Natural killer cell (primary cell): ENCODE results near the gene HAPSTR1. TPM values are rescaled to one million over a fixed set of nuclear protein-coding genes. Genes with fewer than 3 reads are reported as not detected.

Experiments used
- ATAC-seq, 3 donors: fragments of 150-1000 bp in 2 of 3; fragments of 200-7000 bp in 1 of 3; cut with Tn5 transposase; 1 replicate in 1 of 3; 2 replicates in 2 of 3; pipeline ENCODE4 v1.10.0; 2021; ENCODE audit warnings: mild to moderate bottlenecking in 2 of 3, moderate library complexity in 2 of 3
- DNase-seq, 2 donors: peaks; one replicate each; pipeline versions ENCODE4 v3.0.0 to v3.0.0-alpha.2; 2013 to 2021; ENCODE audit warnings: mixed read lengths in 1 of 2
- H3K27ac ChIP-seq: one replicate; pipeline ENCODE4 v1.5.1; 2013; ENCODE audit warnings: mild to moderate bottlenecking, low read length
- H3K27me3 ChIP-seq: one replicate; pipeline ENCODE4 v1.6.1; 2013; ENCODE audit warnings: low read length; ENCODE audit not compliant: control insufficient read depth, insufficient read depth
- H3K36me3 ChIP-seq: one replicate; pipeline ENCODE4 v1.6.1; 2013; ENCODE audit warnings: low read length; ENCODE audit not compliant: control insufficient read depth, insufficient read depth
- H3K4me1 ChIP-seq: one replicate; pipeline ENCODE4 v1.6.1; 2013; ENCODE audit warnings: low read length; ENCODE audit not compliant: control insufficient read depth, insufficient read depth
- H3K4me3 ChIP-seq: one replicate; pipeline ENCODE4 v1.5.1; 2013; ENCODE audit warnings: low read length
- H3K9me3 ChIP-seq: one replicate; pipeline ENCODE4 v1.6.1; 2013; ENCODE audit warnings: low read length; ENCODE audit not compliant: control insufficient read depth, insufficient read depth
- H3K27ac Mint-ChIP-seq, 2 donors: one replicate each; pipeline ENCODE4 v1.8.0; 2022; ENCODE audit warnings: mild to moderate bottlenecking in 2 of 2, mixed read lengths in 2 of 2, moderate library complexity in 1 of 2
- H3K27me3 Mint-ChIP-seq, 2 donors: one replicate each; pipeline ENCODE4 v1.8.0; 2022; ENCODE audit warnings: low read depth in 2 of 2, mixed read lengths in 2 of 2
- H3K36me3 Mint-ChIP-seq: one replicate; pipeline ENCODE4 v1.8.0; 2022; ENCODE audit warnings: mixed read lengths
- H3K4me1 Mint-ChIP-seq, 2 donors: one replicate each; pipeline ENCODE4 v1.8.0; 2022; ENCODE audit warnings: mixed read lengths in 2 of 2
- H3K4me3 Mint-ChIP-seq: one replicate; pipeline ENCODE4 v1.8.0; 2022; ENCODE audit warnings: mild to moderate bottlenecking, moderate library complexity, mixed read lengths
- H3K9me3 Mint-ChIP-seq, 2 donors: one replicate each; pipeline ENCODE4 v1.8.0; 2022; ENCODE audit warnings: mixed read lengths in 2 of 2
- WGBS: methylation state at CpG from one replicate; pipeline ENCODE4 v1.1.7; 2013; ENCODE audit warnings: missing lambda C conversion rate; ENCODE audit not compliant: insufficient coverage; 5-methylcytosine and 5-hydroxymethylcytosine counted together
- intact Hi-C: fragments of 100-400 bp; cut with micrococcal nuclease; formaldehyde crosslinking; loops from one replicate; pipeline ENCODE4 v1.14.2; 2022
- total RNA-seq, 4 donors: library from RNA; stranded (reverse); fragments of 120-200 nt in 1 of 4; gene quantifications; one replicate each; pipeline versions ENCODE4 v1.2.3 to v1.2.4, GENCODE V29; 2013 to 2022
- TF ChIP-seq, protein P1 (sequence below): fragments of 200-600 bp; IDR thresholded peaks from one replicate; pipeline ENCODE4 v1.8.0; 2022; ENCODE audit warnings: antibody characterized with exemption

The HAPSTR1 gene
- total RNA-seq, 3 donors from 2014 or later (not counting 1 experiment from before 2014, with no cell fraction given) = 135 to 145 (median 138) TPM

DNA sequence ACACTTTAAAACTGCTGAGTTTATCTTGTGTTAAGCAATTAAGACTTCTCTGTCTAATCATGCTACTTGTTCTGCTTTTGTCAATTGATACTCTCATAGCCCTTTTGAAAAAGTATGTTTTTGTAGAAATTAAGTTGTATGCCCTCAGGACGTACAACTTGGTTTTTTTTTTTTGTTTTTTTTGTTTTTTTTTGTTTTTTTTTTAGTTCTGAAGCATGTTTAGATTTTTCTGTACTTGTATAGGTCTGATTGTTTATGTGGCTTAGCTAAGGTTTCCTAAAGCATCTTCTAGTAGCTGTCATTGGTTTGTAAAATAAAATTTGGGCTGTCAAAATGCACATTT, 21.4 kb downstream of the HAPSTR1 start:
- Mint-ChIP-seq H3K4me3 (peak overlapping the region; percentile 73), H3K27me3 (no peaks in the 10 kb centered on the region), H3K27ac (peak overlapping the region; percentile 82 to 88), H3K36me3 (no peaks in the 10 kb centered on the region), H3K4me1 (peaks cover 91 to 94% of the 10 kb centered on the region in 2 donors), H3K9me3 (no peaks in the 10 kb centered on the region)
- 50% methylated on average over 1 of the region's 1 CpG for WGBS
- no peak overlapping the region for H3K27ac ChIP-seq
- DNase-seq (no peak), ATAC-seq (no peak)
- H3K4me1 ChIP-seq = peaks cover 39% of the 10 kb centered on the region
- peaks cover 49% of the 10 kb centered on the region for H3K36me3 ChIP-seq
- H3K27me3 ChIP-seq = no peaks in the 10 kb centered on the region
- intact Hi-C loops = no loop called here
- no peak overlapping the region for H3K4me3 ChIP-seq
- no peaks in the 10 kb centered on the region for H3K9me3 ChIP-seq
- TF ChIP-seq, protein P1, sequence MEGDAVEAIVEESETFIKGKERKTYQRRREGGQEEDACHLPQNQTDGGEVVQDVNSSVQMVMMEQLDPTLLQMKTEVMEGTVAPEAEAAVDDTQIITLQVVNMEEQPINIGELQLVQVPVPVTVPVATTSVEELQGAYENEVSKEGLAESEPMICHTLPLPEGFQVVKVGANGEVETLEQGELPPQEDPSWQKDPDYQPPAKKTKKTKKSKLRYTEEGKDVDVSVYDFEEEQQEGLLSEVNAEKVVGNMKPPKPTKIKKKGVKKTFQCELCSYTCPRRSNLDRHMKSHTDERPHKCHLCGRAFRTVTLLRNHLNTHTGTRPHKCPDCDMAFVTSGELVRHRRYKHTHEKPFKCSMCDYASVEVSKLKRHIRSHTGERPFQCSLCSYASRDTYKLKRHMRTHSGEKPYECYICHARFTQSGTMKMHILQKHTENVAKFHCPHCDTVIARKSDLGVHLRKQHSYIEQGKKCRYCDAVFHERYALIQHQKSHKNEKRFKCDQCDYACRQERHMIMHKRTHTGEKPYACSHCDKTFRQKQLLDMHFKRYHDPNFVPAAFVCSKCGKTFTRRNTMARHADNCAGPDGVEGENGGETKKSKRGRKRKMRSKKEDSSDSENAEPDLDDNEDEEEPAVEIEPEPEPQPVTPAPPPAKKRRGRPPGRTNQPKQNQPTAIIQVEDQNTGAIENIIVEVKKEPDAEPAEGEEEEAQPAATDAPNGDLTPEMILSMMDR = no peak

DNA sequence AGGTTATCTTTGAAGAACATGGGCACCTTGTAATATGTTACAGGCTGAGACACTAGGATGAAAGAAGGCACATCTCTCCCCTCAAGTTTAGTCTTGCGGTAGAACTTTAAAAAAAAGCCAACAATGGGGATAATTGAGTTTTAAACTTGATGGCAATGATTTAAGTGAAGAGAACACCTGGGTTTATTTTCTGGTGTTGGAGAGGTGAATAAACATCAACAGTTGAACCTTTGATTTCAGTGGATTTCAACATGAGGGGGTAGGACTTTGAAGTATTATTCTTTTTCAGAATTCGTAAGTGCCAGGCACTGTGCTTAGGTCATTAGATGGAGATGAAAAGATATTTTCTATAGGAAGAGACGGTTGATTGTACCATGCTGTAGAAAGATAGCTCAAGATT, 22.3 kb downstream of the HAPSTR1 start:
- DNase-seq = no peak
- intact Hi-C loops = no loop called here
- no peaks in the 10 kb centered on the region for H3K9me3 ChIP-seq
- no peak for ATAC-seq
- H3K4me3 ChIP-seq = no peak overlapping the region
- no peaks in the 10 kb centered on the region for H3K27me3 ChIP-seq
- Mint-ChIP-seq H3K9me3 (no peaks in the 10 kb centered on the region), H3K27ac (peak overlapping the region; percentile 82 to 88), H3K4me1 (peaks cover 92 to 95% of the 10 kb centered on the region in 2 donors), H3K27me3 (no peaks in the 10 kb centered on the region), H3K4me3 (peak overlapping the region; percentile 73), H3K36me3 (no peaks in the 10 kb centered on the region)
- 74% methylated on average over 3 of the region's 3 CpGs for WGBS
- TF ChIP-seq, protein P1 = no peak
- no peak overlapping the region for H3K27ac ChIP-seq
- H3K4me1 ChIP-seq = peaks cover 33% of the 10 kb centered on the region
- peaks cover 48% of the 10 kb centered on the region for H3K36me3 ChIP-seq

DNA sequence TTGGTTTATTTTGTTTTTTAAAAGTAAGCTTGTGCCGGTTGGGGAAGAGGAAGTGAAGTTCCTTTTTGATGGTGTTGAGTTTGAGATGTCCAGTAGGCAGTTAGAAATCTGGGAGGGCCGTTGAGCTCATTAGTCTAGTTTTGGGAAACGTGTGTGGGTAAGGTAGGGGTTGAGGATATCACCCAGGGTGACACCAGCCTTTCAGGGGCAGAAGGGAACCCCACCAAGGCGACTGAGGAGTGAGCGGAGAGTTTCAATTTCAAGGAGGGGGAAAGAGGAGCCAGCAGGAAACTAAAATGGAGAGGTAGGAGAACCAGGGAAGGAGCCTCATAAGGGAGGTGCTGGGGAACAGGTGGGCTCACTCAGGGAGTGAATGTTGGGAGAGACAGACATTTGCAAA, 22.7 kb downstream of the HAPSTR1 start:
- H3K4me3 ChIP-seq = no peak overlapping the region
- H3K4me1 ChIP-seq = peaks cover 29% of the 10 kb centered on the region
- H3K27ac ChIP-seq = no peak overlapping the region
- WGBS = 48% methylated on average over 5 of the region's 5 CpGs
- Mint-ChIP-seq H3K9me3 (no peaks in the 10 kb centered on the region), H3K4me3 (peak overlapping the region; percentile 73), H3K27ac (peak overlapping the region; percentile 82 to 88), H3K27me3 (no peaks in the 10 kb centered on the region), H3K4me1 (peaks cover 92 to 95% of the 10 kb centered on the region in 2 donors), H3K36me3 (no peaks in the 10 kb centered on the region)
- no peaks in the 10 kb centered on the region for H3K27me3 ChIP-seq
- peaks cover 47% of the 10 kb centered on the region for H3K36me3 ChIP-seq
- TF ChIP-seq, protein P1 = no peak
- DNase-seq = no peak
- peak in 1 of 3 donors; percentile 23 for ATAC-seq
- intact Hi-C loops = no loop called here
- H3K9me3 ChIP-seq = no peaks in the 10 kb centered on the region

DNA sequence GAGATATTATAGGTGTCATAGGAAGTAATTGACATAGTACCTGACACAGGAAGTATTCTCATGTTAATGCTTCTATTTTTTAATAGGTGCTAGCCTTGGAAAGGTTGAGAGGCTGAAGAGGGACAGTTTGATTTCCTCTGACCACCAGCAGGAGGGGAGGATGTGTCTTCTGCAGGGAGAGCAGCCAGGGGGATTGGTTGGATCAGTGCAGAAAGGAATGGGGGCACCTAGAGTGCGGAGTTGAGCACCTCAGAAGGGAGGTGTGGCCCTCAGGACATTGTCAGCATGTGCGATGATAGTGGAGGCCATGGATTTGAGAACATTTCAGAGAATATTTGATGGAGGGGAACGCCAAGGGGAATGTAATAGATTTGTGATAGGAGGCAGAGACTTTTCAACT, 23.4 kb downstream of the HAPSTR1 start:
- WGBS = 97% methylated on average over 3 of the region's 3 CpGs
- peaks cover 26% of the 10 kb centered on the region for H3K4me1 ChIP-seq
- ATAC-seq (peak in 1 of 3 donors; percentile 10), DNase-seq (no peak)
- no peaks in the 10 kb centered on the region for H3K27me3 ChIP-seq
- H3K4me3 ChIP-seq = no peak overlapping the region
- TF ChIP-seq, protein P1 = no peak
- Mint-ChIP-seq H3K4me1 (peaks cover 92 to 95% of the 10 kb centered on the region in 2 donors), H3K4me3 (peak overlapping the region; percentile 6), H3K27me3 (no peaks in the 10 kb centered on the region), H3K27ac (peak overlapping the region; percentile 82 to 88), H3K36me3 (no peaks in the 10 kb centered on the region), H3K9me3 (no peaks in the 10 kb centered on the region)
- no peaks in the 10 kb centered on the region for H3K9me3 ChIP-seq
- H3K36me3 ChIP-seq = peaks cover 40% of the 10 kb centered on the region
- no peak overlapping the region for H3K27ac ChIP-seq
- intact Hi-C loops = no loop called here
